ENCODE measurements around the gene APOBEC3H. TPM values are rescaled to one million over a fixed set of nuclear protein-coding genes. Genes with fewer than 3 reads are reported as not detected.
"Not testable (repeated sequence)": the region's sequence is repeated elsewhere in the genome, so short reads cannot be mapped to it uniquely, and the experiment has no call there.

Gene APOBEC3H
- 0.24 and 0.60 TPM in 2 replicates for total RNA-seq (2014; rRNA removed; shearing (Covaris generic))
- polyA plus RNA-seq (2015; cell fraction: cytosol; rRNA removed): 1.1 and 1.9 TPM in 2 replicates
- 1.9 and 2.3 TPM in 2 replicates for polyA plus RNA-seq (2015; cell fraction: nucleus; rRNA removed)

DNA sequence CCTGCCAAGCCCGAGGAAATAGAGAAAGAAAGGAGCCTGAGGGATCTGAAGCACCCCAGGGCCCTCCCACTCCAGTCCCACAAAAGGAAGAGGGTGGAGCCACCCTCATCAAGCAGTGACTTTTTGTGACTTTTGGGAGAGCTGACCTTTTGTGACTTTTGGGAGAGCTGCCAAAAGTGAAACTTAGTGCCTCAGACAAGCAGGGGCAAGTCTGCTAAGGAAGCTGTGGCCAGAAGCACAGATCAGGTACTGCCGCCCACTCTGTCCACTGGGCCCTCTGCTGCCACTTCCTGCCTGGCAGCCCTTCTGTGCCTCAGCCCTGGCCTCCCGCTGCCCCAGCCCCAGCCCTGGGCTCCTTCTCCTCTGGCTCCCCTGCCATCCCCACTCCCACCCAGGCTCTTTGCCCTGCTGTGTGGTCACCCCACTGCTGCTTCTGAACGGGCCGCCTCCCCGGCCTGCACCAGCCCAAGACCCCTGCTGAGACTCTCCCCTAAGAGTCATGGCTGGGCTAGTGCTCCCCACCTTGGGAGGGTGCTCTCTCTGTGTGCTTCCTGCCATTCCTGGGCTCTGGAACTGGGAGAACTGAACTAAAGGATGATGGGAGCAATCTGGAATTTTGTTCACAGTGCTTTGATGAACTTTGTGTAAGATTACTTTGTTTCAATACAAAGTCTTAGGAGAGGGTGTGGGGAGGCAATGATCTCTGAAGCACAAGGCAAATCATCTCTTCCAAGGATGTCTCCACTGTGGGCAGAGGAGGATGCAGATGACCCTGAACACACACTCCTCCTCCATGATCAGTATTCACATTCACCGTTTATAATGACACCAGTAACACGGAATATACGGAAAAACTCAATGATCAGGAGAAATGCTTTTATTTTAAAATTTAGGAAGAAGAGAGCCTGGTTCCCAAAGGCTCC, at the start of gene APOBEC3H:
Gene APOBEC3H (plus strand): TSS at position 147 of the 923 bp plus-strand sequence. CDS start 3,035 bp downstream, outside the sequence.
- peak; percentile 46 for DNase-seq (ENCODE audit: low read depth)

DNA sequence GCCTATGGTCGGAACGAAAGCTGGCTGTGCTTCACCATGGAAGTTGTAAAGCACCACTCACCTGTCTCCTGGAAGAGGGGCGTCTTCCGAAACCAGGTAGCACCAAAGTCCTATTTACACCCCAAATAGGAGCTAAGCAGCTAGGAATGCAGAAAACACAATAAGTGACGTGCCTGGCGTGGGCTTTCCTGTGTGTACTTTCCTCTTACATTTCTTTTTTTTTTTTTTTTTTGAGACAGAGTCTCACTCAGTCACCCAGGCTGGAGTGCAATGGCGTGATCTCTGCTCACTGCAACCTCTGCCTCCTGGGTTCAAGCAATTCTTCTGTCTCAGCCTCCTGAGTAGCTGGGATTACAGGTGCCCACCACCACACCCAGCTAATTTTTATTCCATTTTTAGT, 47.6 kb upstream of the APOBEC3H start:
- DNase-seq (ENCODE audit: low read depth): not testable (repeated sequence)

DNA sequence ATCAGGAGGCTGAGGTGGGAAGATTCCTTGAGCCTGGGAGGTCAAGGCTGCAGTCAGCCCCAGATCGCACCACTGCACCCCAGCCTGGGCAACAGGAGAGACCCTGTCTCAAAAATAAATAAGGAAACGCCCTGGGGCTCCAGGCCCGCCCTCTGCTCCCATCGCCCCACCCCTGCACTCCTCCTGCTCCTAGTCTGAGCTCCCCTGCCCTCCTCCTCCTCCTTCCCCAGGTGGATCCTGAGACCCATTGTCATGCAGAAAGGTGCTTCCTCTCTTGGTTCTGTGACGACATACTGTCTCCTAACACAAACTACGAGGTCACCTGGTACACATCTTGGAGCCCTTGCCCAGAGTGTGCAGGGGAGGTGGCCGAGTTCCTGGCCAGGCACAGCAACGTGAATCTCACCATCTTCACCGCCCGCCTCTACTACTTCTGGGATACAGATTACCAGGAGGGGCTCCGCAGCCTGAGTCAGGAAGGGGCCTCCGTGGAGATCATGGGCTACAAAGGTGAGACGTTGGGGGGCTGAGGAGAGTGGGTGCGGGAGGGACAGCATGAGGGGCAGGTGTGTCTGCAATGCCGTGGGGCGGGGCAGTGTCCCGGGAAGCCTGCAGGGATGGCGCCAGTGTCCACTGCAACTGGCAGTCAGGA, 45.1 kb upstream of the APOBEC3H start:
- not testable (repeated sequence) for DNase-seq (ENCODE audit: low read depth)

DNA sequence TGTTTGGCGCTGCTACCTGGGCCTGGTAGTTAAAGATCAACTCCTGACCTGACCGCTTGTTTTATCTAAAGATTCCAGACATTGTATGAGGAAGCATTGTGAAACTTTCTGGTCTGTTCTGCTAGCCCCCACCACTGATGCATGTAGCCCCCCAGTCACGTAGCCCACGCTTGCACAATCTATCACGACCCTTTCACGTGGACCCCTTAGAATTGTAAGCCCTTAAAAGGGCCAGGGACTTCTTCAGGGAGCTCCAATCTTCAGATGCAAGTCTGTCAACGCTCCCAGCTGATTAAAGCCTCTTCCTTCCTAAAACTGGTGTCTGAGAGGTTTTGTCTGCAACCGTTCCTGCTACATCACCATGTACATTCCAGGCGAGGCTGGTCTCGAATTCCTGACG, 41.4 kb upstream of the APOBEC3H start:
- DNase-seq (ENCODE audit: low read depth): no peak

- not testable (repeated sequence) for DNase-seq (ENCODE audit: low read depth)
Observed at GRCh38 chr22:39061290-39061689, 35.8 kb upstream of the APOBEC3H start.

- not testable (repeated sequence) for DNase-seq (ENCODE audit: low read depth)
Observed at GRCh38 chr22:39061951-39062350, 35.1 kb upstream of the APOBEC3H start.

GRCh38 chr22:39063904-39064303, 33.1 kb upstream of the APOBEC3H start:
- DNase-seq (ENCODE audit: low read depth): not testable (repeated sequence)

- not testable (repeated sequence) for DNase-seq (ENCODE audit: low read depth)
Observed at GRCh38 chr22:39066442-39067276, 30.4 kb upstream of the APOBEC3H start.

DNA sequence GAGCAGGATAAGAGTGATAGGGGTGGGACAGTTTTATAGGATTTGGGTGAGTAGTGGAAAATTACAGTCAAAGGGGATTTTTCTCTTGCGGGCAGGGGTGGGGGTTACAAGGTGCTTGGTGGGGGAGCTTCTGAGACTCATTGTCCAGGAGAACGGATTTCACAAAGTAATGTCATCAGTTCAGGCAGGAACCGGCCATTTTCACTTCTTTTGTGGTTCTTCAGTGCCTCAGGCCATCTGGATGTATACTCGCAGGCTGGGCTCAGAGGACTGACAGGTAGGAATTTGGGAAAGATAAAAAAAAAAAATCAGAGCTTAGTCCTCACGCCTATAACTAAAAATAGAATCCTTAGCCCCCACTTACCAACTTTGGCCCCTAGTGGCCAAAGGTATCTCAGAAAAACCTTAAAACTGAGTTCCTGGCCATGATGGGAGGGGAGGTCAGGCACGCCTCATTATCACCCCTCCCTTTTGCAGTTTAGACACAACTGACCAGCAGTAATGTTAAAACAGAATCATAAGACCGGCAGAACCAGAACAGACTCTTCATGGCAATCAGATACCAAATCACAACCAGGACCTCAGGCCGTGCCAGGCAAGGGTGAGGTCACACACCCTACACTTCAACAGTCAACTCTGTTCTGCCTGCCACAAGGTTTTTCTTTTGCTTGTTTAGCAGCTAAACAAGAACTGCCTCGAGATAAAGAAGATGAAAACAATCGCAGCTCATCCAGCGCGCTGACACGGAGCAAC, 28.8 kb upstream of the APOBEC3H start:
- no peak for DNase-seq (ENCODE audit: low read depth)

DNA sequence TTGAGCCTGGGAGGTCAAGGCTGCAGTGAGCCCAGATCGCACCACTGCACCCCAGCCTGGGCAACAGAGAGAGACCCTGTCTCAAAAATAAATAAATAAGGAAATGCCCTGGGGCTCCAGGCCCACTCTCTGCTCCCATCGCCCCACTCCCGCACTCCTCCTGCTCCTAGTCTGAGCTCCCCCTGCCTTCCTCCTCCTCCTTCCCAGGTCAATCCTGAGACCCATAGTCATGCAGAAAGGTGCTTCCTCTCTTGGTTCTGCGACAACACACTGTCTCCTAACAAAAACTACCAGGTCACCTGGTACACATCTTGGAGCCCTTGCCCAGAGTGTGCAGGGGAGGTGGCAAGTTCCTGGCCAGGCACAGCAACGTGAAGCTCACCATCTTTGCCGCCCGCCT, 26.9 kb upstream of the APOBEC3H start:
- no peak for DNase-seq (ENCODE audit: low read depth)

DNA sequence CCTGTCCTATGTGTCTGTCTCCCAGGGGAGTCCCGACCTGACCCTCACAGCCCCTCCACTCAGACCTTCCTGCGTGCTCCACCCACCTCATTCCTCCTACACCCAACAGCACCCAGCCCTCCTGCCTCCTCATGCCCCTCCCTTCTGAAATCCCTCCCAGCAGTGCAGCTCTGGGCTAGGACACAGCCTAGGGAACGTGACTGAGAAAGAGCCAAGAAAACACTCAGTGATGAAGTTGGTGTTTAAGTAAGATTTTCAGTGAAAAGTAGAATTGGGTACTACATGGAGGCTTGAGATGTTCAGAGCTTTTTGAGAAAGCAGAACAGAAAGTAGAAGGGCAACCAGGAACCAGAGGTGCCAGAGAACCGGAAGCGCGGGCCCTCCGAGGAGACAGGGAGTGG, 24.5 kb upstream of the APOBEC3H start:
- not testable (repeated sequence) for DNase-seq (ENCODE audit: low read depth)

DNA sequence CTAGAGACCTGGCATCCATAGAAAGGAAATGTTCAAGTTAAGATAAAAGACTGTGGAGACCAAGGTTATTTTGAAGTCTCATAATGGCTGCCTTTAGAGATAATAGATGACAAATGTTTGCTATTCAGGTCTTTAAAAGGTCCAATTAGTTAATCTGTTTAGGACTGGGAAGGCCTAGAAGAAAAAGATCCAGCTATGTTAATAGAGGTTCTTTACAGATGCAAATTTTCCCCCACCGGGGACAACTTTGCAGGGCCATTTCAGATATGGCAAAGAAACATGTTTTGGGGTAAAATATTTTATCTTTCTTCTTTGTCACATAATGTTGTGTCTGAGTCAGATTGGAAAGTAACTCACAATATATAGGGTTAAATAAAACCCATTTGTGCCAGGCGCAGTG, 23.1 kb upstream of the APOBEC3H start:
- DNase-seq (ENCODE audit: low read depth): no peak

GRCh38 chr22:39076155-39077025, 20.7 kb upstream of the APOBEC3H start:
- not testable (repeated sequence) for DNase-seq (ENCODE audit: low read depth)

DNA sequence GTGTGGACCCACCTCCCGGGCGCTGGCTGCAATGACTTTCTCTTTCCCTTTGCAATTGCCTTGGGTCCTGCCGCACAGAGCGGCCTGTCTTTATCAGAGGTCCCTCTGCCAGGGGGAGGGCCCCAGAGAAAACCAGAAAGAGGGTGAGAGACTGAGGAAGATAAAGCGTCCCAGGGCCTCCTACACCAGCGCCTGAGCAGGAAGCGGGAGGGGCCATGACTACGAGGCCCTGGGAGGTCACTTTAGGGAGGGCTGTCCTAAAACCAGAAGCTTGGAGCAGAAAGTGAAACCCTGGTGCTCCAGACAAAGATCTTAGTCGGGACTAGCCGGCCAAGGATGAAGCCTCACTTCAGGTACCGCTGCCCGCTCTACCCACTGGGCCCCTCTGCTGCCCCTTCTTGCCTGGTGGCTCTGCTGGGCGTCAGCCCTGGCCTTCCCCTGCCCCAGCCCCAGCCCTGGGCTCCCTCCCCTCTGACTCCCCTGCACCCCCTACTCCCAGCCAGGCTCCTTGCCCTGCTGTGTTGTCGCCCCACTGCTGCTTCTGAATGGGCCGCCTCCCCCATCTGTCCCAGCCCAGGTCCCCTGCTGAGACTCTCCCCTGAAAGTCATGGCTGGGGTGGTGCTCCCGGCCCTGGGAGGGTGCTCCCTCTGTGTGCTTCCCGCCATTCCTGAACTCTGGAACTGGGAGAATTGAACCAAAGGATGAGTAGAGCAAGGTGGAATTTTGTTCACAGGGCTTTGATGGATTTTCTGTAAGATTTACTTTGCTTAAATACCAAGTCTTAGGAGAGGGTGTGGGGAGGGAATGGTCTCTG, 19.8 kb upstream of the APOBEC3H start, which contains the start of gene APOBEC3G:
Gene APOBEC3G (plus strand): TSS at position 250 of the 815 bp plus-strand sequence. CDS start 87 bp downstream, at position 337.
- peak; percentile 57 for DNase-seq (ENCODE audit: low read depth)

GRCh38 chr22:39077912-39078311, 19.1 kb upstream of the APOBEC3H start:
- not testable (repeated sequence) for DNase-seq (ENCODE audit: low read depth)

DNA sequence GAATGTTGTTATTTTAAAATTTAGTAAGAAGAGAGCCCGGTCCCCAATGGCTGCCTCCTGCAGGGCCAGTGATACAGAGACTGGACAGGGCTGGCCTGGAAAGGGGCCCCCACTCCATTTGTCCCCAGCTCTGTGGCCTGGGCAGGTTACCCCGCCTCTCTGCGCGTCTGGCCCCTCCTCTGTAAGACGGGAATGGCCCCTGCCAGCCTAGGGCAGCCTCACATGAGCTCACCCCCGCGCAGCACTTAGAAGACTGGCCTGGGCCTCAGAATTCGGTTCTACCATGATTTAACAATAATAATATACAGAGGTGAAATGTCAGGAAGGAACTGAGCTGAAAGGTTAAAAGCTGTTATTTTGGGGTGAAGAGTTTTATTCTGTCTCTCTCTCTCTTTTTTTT, 18.7 kb upstream of the APOBEC3H start:
- no peak for DNase-seq (ENCODE audit: low read depth)

GRCh38 chr22:39079054-39079637, 17.9 kb upstream of the APOBEC3H start:
- DNase-seq (ENCODE audit: low read depth): not testable (repeated sequence)

Data from HT1080 (cell line).